Skin of body (tissue), 2 donors: ENCODE results near the gene EBF4. TPM values are rescaled to one million over a fixed set of nuclear protein-coding genes. Genes with fewer than 3 reads are reported as not detected.

Experiments used
- DNase-seq: peaks from one replicate; lab custom pipeline; 2025; lab: John Stamatoyannopoulos, UW
- total RNA-seq: library from RNA; depleted of rRNA; stranded (reverse); fragments of >200 nt; gene quantifications from one replicate; pipeline ENCODE4 v1.2.3, GENCODE V29; 2014

Gene EBF4
- total RNA-seq, 1 donor from 2014 or later = 2.5 TPM

DNA sequence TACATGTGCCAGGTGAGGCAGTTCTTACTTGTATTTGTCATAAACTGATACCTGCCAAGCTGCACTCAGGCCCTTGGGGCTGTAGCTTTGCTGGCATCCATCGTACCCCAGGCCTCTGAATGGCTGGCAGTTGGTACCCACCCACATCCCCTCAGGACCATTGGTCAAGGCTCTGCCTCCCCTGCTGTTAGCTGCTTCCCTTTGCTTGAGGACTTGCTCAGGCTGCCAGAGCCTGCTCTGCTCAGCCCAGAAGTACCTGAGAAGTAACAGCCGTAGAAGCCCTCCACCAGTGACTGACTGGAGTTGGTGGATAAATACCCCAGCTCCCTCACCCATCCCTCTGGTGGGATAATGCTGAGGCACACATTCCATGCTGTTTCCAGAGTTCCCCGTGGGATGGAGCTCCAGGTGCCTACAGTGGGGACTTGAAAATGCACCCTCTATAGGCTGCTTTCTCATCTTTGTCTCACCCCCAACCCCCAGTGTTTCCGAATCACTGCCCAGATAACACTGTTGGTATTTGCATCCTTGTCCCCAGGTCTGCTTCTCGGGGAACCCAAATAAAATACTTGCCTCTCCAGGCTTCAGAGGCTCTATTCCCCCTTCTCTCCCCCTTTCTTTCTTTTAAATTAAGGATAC, 7.3 kb downstream of the EBF4 start:
- no peak for DNase-seq

- no peak for DNase-seq
Observed at GRCh38 chr20:2700913-2701620, 8.5 kb downstream of the EBF4 start.

DNA sequence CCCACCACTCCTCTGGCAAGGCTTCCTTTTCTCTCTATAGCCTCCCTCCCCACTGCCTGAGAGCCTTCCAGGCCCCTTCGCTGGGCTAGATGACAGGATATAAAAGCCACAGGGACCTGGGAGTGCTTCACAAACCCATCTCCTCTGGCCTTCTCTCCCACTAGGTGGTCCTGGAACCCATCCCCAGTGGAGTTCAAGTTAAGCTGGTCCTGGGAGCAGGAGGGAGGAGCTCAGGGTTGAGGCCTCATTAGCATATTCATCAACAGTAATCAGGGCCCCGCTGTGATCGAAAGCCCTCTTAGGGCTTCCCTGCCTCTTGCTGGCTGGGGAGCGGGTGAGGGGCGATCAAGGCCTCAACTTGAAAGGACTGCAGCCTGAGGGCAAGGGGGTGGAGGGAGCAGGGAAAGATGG, 9.1 kb downstream of the EBF4 start:
- no peak for DNase-seq

GRCh38 chr20:2703716-2704475, 11.3 kb downstream of the EBF4 start:
- no peak for DNase-seq

GRCh38 chr20:2705931-2706645, 13.5 kb downstream of the EBF4 start:
- no peak for DNase-seq

DNA sequence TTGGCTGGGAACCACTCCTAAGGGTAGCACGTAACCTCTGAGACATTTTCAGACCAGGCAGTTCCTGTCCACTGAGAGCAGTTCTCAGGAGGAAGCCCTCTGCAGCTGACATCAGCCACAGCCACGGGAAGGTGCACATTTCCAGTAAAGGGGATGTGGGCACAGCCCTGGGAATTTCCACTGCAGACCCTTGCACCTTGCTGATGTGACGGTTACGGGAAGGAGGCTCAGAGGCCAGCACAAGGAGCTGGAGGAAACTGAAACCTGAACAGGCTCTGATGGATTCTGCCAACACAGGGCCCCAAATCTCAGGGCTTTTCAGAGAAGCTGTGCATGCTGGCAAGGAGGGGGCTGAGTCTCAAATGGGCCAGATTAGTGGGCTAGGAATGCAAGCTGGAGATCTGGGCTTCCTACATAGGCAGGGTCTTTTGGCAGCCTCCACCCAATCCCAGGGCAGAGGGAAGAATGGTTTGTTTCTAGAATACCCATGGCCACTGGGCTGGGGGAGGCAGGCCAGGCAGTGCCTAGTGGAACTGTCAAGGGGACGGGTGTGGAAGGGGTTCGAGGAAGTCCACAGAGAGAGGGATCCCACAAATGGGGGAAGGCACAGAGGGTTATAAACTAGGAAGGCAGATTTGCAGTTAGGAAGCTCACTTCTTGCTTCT, 14.2 kb downstream of the EBF4 start:
- no peak for DNase-seq

GRCh38 chr20:2707353-2708072, 14.9 kb downstream of the EBF4 start:
- DNase-seq = no peak

DNA sequence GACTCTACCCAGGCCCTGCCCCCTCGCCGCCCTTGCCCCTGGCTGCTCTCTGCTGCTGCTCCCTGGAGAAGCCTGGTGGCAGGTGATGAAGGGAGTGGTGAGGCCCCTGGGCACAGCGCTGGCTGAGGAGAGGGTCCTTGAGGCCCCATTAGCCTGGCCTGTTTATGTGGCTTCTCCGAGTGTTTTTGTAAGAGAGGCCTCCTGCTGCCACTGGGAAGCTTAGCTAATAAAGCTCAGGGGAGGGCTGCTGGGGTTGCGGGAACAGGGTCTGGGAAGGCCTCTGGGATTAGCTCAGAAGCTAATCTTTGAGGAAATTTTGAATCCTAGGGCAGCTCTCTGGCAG, 15.5 kb downstream of the EBF4 start:
- no peak for DNase-seq

DNA sequence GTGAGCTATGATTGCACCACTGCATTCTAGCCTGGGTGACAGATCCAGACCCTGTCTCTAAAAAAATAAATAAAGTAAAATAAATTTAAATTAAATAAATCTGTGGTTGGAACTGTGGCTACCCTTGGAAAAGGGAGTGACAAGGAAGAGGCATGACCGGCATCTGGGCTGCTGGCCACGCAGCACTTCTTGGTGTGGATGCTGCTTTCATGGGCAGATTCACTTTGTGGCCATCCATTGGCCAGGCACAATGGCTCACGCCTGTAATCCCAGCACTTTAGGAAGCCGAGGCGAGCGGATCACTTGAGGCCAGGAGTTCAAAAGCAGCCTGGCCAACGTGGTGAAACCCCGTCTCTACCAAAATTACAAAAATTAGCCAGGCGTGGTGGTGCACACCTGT, 16.1 kb downstream of the EBF4 start:
- DNase-seq = no peak

- DNase-seq = no peak
Observed at GRCh38 chr20:2709205-2709981, 16.8 kb downstream of the EBF4 start.

GRCh38 chr20:2713285-2713684, 20.7 kb downstream of the EBF4 start:
- DNase-seq = no peak

GRCh38 chr20:2729251-2729713, 36.7 kb downstream of the EBF4 start:
- no peak for DNase-seq

DNA sequence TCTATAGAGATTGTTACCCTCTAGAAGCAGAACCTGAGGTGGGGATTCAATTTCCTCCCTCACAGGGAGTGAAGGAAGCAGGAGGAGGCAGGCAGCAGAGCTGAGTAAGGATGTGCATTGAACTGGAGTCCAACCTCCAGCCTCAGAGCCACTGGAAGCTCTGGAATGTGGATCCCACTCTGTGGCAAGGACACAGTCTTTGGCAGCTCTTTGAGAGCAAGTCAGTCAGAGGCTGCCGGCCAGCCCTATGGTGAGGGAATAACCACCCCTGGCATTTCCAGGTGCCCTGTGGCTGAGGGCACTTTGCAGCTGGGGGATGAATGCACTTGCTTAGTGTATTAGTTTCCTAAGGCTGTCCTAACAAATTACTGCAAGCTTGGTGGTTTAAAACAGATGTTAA, 37.2 kb downstream of the EBF4 start:
- DNase-seq = no peak

DNA sequence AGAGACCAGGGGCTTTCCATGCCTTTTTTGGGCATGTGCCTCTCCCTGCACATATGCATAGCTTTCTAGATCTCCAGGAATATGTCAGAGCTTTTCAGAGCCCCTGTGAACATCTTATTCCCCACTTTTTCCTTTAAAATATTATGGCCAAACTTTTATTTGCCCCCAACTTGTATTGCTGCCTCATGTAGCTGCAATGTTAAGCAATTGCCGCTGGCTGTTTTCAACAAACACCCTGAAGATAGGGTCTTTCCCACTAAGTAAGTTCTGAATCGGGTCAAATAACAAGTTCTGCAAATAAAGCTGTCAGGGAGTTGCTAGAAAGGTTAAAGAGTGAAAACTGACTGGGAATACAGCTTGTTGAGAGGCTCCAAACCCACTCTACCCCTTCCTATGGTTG, 42.3 kb downstream of the EBF4 start:
- no peak for DNase-seq

DNA sequence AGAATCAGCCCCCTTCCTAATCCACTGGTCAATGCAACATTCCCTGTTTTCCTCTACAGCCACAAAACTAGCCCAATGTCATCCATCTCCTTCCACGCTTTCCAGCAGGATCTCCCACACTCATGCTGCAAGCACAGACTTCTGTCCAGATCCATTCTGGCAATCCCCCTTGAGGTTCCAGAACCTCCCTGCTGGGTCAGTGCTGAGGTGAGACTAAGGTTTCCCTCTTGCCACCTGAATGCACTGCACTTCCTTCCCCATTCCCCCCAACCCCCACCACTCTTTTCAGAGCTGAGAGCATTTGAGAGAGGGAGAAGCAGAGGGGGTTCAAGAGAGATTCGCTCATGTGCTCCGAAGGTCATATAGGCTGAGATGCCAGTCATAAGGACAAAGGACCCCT, 43.9 kb downstream of the EBF4 start:
- no peak for DNase-seq

DNA sequence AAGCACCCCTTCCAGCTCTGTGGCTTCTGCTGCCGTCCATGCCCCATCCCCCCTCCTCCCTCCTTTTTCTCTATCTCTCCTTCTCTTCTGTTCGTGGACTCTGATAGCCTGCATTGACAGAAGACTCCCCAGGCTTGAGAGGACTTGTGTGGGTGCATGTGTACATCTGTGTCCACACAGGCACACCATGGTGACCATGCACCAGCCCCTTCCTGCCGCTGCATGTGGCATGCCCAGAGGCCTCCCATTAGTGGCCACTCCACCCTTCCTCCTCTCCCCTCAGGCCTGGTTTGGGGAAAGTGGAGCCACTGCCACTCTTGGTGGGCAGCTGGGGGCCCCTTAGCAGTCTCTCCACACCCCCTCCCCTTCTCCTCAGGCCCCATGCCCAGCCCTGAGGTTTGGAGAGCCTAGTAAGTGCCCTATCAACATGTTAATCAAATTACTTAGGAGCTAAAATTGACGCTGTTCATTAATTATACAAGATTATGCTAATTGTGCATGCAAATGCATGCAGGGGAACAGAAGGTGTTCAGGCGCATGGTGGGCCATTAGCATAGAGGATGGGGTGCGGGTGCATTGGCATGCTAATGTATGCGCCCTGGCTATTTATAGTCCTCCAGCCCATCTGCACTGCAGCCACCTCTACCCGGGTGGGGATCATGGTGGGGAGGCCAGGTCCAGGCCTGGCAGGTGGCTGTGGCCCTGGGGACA, 45.9 kb downstream of the EBF4 start:
- DNase-seq = no peak

GRCh38 chr20:2739042-2739398, 46.4 kb downstream of the EBF4 start:
- no peak for DNase-seq

DNA sequence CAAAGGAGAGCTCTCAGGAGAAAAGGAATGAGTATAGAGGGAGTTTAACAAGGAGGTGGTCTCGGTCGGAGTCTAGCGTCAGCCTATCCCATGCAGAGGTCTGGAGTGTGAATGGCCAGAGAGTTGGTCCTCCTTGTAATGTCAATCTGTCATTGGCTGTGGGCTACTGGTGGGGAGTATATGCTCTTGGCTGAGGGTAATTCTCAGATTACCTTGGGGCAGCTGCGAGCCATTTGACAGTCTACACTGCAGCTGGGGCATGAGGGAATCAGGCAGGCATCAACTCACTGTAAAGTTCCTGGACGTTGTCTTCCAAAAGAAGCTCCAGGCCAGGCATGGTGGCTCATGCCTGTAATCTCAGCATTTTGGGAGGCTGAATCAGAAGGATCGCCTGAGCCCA, 48.1 kb downstream of the EBF4 start:
- no peak for DNase-seq

DNA sequence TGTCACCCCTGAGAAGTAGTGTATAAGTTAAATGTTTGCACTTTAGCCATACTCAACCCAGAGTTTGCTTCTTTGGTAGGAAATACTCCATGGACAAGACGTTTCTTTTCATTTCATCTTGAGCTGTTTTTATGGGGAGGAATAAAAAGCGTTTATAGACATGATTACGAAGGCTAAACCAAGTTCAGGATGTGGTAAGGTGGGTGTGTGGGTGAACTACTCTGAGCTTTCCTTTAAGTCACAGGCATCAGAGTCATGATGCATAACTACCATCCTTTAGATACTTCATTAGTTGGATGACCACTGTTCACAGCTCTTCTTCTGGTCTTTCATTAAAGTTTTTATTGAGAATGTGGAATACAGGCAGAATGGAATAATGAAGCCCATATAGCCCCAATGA, 48.9 kb downstream of the EBF4 start:
- DNase-seq = no peak
